22Rv1 (cell line): ENCODE measurements around the gene INTS2.
A peak's percentile ranks its signal among the peaks of the same experiment; 100 is the strongest.

ENCODE experiments used
- H3K27ac ChIP-seq: fragments of 450-650 bp; 2 replicates; pipeline ENCODE4 v1.5.1; 2017
- CTCF ChIP-seq: fragments of 450-650 bp; IDR thresholded peaks from 2 replicates; pipeline ENCODE4 v1.5.1; 2017; ENCODE audit warnings: mild to moderate bottlenecking
- ZFX ChIP-seq: fragments of 450-650 bp; IDR thresholded peaks from 2 replicates; pipeline ENCODE4 v1.6.1; 2017; ENCODE audit warnings: antibody characterized with exemption, borderline replicate concordance

Gene INTS2

GRCh38 chr17:61846088-61846487, 81.7 kb downstream of the INTS2 start:
- TF ChIP-seq ZFX = no peak
- no peak for TF ChIP-seq CTCF
- no peak overlapping the region for H3K27ac ChIP-seq

- no peak for TF ChIP-seq ZFX
- TF ChIP-seq CTCF = no peak
- no peak overlapping the region for H3K27ac ChIP-seq
Observed at GRCh38 chr17:61843435-61843834, 84.3 kb downstream of the INTS2 start.

- TF ChIP-seq ZFX (no peak), CTCF (no peak)
- no peak overlapping the region for H3K27ac ChIP-seq
Observed at GRCh38 chr17:61842899-61843298, 84.9 kb downstream of the INTS2 start.

GRCh38 chr17:61839300-61839786, 88.4 kb downstream of the INTS2 start:
- no peak overlapping the region for H3K27ac ChIP-seq
- TF ChIP-seq ZFX (no peak), CTCF (no peak)

- H3K27ac ChIP-seq = no peak overlapping the region
- TF ChIP-seq CTCF (peak; percentile 88), ZFX (no peak)
Observed at GRCh38 chr17:61837175-61838051, 90.4 kb downstream of the INTS2 start.

- TF ChIP-seq CTCF (no peak), ZFX (no peak)
- H3K27ac ChIP-seq = no peak overlapping the region
Observed at GRCh38 chr17:61836266-61837174, 91.3 kb downstream of the INTS2 start.
